NB4 (cell line): Measurements from ENCODE around the gene NUP188.

ENCODE experiments used
- DNase-seq: peaks from one replicate; pipeline ENCODE4 v3.0.0; 2010; ENCODE audit warnings: low read depth
- H3K4me3 ChIP-seq: one replicate; pipeline ENCODE4 v1.5.1; 2011; ENCODE audit warnings: mild to moderate bottlenecking, low read depth, low read length, moderate library complexity
- MYC ChIP-seq: IDR thresholded peaks from 2 replicates; pipeline ENCODE4 v1.6.1; 2011; ENCODE audit warnings: low read depth, low read length
- POLR2A ChIP-seq: IDR thresholded peaks from 2 replicates; pipeline ENCODE4 v1.6.1; 2011; ENCODE audit warnings: mild to moderate bottlenecking; ENCODE audit not compliant: insufficient read length; ENCODE audit errors: extremely low read depth
- TF ChIP-seq, protein P1 (sequence below): IDR thresholded peaks from 2 replicates; pipeline ENCODE4 v1.6.1; 2011; ENCODE audit warnings: low read depth, low read length
- TF ChIP-seq, protein P2 (sequence below): IDR thresholded peaks from one replicate; pipeline ENCODE4 v1.5.1; 2012; ENCODE audit warnings: low read depth, low read length

Gene NUP188

DNA sequence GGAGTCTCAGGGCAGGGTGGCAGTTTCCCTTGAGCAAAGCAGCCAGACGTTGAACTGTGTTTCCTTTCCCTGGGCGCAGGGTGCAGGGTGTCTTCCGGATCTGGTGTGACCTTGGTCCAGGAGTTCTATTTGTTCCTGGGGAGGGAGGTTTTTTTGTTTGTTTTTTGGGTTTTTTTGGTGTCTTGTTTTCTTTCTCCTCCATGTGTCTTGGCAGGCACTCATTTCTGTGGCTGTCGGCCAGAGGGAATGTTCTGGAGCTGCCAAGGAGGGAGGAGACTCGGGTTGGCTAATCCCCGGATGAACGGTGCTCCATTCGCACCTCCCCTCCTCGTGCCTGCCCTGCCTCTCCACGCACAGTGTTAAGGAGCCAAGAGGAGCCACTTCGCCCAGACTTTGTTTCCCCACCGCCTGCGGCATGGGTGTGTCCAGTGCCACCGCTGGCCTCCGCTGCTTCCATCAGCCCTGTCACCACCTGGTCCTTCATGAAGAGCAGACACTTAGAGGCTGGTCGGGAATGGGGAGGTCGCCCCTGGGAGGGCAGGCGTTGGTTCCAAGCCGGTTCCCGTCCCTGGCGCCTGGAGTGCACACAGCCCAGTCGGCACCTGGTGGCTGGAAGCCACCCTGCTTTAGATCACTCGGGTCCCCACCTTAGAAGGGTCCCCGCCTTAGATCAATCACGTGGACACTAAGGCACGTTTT lies 30.2 kb upstream of the NUP188 start:
- TF ChIP-seq, protein P1, sequence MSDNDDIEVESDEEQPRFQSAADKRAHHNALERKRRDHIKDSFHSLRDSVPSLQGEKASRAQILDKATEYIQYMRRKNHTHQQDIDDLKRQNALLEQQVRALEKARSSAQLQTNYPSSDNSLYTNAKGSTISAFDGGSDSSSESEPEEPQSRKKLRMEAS: no peak
- TF ChIP-seq MYC (no peak), POLR2A (no peak)
- TF ChIP-seq, protein P2, sequence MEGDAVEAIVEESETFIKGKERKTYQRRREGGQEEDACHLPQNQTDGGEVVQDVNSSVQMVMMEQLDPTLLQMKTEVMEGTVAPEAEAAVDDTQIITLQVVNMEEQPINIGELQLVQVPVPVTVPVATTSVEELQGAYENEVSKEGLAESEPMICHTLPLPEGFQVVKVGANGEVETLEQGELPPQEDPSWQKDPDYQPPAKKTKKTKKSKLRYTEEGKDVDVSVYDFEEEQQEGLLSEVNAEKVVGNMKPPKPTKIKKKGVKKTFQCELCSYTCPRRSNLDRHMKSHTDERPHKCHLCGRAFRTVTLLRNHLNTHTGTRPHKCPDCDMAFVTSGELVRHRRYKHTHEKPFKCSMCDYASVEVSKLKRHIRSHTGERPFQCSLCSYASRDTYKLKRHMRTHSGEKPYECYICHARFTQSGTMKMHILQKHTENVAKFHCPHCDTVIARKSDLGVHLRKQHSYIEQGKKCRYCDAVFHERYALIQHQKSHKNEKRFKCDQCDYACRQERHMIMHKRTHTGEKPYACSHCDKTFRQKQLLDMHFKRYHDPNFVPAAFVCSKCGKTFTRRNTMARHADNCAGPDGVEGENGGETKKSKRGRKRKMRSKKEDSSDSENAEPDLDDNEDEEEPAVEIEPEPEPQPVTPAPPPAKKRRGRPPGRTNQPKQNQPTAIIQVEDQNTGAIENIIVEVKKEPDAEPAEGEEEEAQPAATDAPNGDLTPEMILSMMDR: no peak
- DNase-seq: no peak
- no peak overlapping the region for H3K4me3 ChIP-seq

DNA sequence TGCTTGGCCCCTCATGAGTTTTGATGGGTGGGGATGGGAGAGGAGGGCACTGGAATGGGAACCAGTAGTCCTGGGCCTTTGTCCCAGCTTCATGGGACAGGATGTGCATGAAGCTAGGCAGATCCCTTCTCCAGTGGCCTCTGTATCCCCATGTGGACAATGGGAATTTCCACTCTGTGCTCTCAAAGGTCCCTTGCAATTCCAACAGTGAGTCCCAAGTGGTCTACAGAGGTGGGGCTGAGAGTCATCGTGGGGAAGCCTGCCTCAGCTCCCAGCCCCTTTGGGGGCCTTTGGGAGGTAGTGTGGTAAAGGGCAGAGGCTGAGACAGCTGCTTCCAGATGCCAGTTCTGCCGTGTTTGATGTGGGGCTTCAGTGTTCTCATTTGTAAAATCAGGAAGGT lies 28.6 kb upstream of the NUP188 start:
- TF ChIP-seq POLR2A (no peak), MYC (no peak)
- TF ChIP-seq, protein P1: no peak
- TF ChIP-seq, protein P2: no peak

DNA sequence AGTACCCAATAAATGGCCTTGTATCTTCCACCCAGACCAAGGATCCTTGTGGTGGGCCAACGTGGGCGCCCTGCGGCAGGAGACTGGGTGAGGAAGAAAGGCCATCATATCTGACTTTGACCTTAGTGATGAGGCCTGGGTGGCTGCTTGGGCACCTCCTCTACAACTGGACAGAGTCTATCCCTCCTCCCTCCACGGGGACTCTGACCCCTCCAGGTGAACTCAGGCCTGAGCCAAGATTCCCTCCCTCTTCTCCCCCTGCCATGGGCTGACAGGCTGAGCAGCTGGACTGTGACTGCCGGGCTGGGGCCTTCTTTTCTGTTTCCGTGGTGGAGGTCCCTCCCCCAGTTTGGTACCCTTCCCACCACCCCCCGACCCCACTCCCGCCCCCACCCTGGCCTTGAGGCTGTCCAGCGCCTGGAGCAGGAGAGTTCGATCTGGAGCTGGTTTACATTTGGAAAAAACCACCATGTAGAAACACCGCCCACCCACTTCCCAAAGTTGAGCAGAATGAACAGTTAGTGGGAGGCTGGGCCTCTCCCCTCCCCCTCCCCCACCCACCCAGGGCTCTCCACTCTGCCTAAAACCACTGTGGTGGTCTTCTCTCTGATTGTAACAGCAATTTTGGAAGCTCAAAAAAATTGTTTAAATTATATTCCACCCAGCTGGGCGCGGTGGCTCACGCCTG lies 28.0 kb upstream of the NUP188 start:
- DNase-seq: no peak
- H3K4me3 ChIP-seq: no peak overlapping the region
- no peak for TF ChIP-seq MYC
- TF ChIP-seq, protein P2: no peak
- no peak for TF ChIP-seq POLR2A
- TF ChIP-seq, protein P1: no peak

More for the DNA sequence above, 28.6 kb upstream of the NUP188 start:
- DNase-seq: no peak
- H3K4me3 ChIP-seq: no peak overlapping the region

DNA sequence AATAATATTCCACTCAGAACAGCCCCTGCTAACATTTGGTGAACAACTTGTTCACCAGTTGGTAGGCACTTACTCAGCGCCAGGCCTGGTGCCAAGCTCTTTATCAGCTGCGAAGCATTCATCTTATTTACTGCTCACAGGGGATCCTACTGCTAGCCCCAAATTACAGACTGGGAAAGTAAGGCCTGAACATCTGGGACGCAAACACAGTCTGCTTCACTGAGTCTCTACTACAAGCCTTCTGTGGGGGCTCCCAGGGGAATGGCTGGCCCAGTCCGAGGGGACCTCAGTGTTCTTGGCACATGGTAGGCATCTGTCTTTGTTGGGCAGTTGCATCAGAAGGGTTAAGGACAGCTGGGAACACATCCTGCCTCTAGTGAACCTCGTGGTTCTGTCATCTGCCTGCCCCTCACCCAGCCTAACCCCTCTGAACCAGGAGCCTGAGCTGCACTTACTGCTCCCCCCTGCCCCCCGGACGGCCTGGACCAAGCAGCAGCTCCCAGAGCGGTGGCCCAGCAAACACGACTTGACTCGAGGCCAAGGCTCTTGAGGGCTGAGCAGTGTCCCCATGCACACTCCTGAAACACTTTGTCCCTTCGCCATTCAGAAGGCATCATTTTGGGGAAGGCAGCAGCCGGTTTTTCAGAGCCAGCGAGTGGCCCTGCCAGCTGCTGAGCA lies 27.0 kb upstream of the NUP188 start, which contains the start of gene PHYHD1:
PHYHD1 (plus strand) TSS at position 602 of the 678 bp plus-strand sequence. CDS start 1,342 bp downstream, outside the sequence.
- H3K4me3 ChIP-seq: no peak within 1 kb of the TSS
- peak; percentile 32 for DNase-seq

More for the DNA sequence above, 27.0 kb upstream of the NUP188 start, which contains the start of gene PHYHD1:
- TF ChIP-seq POLR2A (no peak), MYC (peak; percentile 46; the same call in 1 of the 2 replicates)
- TF ChIP-seq, protein P2: no peak
- TF ChIP-seq, protein P1: peak; percentile 8; the same call in 1 of the 2 replicates
